ENCODE results near the gene C9orf152.
"Not testable (repeated sequence)": the region's sequence is repeated elsewhere in the genome, so short reads cannot be mapped to it uniquely, and the experiment has no call there.

C9orf152 gene

DNA sequence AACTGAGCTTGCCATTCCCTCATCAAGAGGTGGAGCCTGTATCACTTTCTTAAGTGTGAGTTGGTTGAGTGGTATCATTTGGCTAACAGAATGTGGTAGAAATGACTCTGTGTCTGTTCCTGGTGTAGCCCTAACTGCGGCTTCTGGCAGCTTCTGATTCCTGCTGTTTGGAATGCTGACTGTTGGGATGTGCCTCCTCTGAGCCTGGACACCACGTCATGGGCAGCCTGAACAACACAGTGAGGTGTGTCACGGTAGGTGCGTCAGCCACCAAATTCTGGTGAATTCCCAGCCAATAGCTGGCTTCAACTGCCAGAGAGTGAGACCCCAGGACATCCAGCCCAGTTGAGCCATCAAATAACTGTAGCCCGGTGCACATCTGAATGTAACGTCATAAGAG is 6.1 kb upstream of the C9orf152 start:
- DNase-seq: no peak

- DNase-seq: no peak
Observed at GRCh38 chr9:110213413-110214044, 5.6 kb upstream of the C9orf152 start.

GRCh38 chr9:110207071-110207641 is 803 bp downstream of the C9orf152 start:
- DNase-seq: no peak

GRCh38 chr9:110206389-110206788 is 1.6 kb downstream of the C9orf152 start:
- DNase-seq: no peak

- DNase-seq: not testable (repeated sequence)
Observed at GRCh38 chr9:110205612-110206011, 2.3 kb downstream of the C9orf152 start.

GRCh38 chr9:110202232-110202631 is 5.7 kb downstream of the C9orf152 start:
- DNase-seq: no peak

- no peak for DNase-seq
Observed at GRCh38 chr9:110199643-110200042, 8.3 kb downstream of the C9orf152 start.

- DNase-seq: no peak
Observed at GRCh38 chr9:110198357-110198756, 9.6 kb downstream of the C9orf152 start.

GRCh38 chr9:110197330-110198187 is 10.4 kb downstream of the C9orf152 start:
- DNase-seq: no peak

DNA sequence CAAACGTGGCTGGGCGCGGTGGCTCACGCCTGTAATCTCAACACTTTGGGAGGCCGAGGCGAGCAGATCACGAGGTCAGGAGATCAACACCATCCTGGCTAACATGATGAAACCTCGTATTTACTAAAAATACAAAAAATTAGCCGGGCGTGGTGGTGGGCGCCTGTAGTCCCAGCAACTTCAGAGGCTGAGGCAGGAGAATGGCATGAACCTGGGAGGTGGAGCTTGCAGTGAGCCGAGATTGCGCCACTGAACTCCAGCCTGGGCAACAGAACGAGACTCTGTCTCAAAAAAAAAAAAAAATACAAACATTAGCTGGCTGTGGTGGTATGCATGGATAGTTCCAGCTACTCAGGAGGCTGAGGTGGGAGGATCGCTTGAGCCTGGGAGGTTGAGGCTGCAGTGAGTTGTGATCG is 11.9 kb downstream of the C9orf152 start:
- not testable (repeated sequence) for DNase-seq

- DNase-seq: no peak
Observed at GRCh38 chr9:110192531-110193261, 15.3 kb downstream of the C9orf152 start.

DNA sequence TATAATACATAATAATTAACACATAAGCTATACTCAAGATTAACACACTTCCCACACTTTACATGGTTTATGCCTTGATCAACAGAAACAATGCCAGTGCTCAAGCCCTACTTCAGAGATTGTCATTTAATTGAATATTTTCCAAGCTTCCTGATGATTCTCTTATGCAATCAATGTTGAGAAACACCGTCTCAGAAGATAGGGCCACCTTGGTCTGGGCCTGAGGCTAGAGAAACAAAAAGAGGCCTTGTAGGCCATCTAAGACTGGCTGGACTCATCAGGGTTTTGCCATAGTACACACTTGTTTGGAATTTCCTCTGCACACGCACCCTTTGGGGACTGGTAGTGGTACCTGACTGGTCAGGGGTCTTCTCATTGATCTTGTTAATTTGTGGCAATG is 16.3 kb downstream of the C9orf152 start:
- DNase-seq: no peak

- DNase-seq: no peak
Observed at GRCh38 chr9:110189559-110190320, 18.2 kb downstream of the C9orf152 start.

- DNase-seq: no peak
Observed at GRCh38 chr9:110188991-110189390, 19.0 kb downstream of the C9orf152 start.

DNA sequence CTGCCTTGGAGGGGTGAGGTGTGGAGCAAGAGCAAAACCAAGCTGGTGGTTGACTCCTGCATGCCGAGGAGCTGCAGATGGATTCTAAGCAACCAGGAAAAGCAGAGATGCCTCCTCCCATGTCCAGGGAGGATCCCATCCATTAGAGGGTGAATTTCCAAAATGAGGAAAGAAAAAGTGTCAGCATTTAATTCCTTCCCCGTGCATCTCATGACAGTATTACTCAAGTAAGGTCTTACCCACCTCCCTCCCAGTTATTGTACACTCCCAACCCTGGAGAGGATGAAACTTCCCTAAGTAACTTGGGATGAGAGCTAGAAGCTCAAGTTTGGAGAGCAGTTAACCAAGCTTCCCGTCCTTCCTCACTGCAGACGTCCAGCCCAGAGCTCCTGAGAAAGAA is 19.9 kb downstream of the C9orf152 start:
- no peak for DNase-seq

- no peak for DNase-seq
Observed at GRCh38 chr9:110187126-110187525, 20.8 kb downstream of the C9orf152 start.

GRCh38 chr9:110186254-110186653 is 21.7 kb downstream of the C9orf152 start:
- no peak for DNase-seq

DNA sequence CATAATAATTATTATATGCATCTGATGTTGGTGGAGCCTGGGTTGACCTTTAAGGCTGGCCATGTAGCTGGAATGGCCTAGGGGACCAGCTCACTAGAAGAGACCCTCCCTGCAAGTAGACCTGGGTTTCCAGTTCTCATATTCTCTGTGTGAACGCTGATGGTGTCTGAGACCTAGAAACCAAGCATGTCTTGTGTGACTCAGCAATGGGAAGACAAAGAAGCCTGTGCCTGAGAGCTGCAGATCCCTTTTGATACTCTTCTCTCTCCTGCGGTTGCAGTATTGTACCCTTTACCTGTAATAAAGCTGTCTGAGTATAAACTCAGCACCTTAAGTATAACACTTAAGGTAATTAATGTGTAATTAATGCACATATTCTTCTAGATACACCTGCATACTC is 22.2 kb downstream of the C9orf152 start:
- no peak for DNase-seq

GRCh38 chr9:110183208-110184145 is 24.5 kb downstream of the C9orf152 start:
- DNase-seq: no peak

- no peak for DNase-seq
Observed at GRCh38 chr9:110180511-110181434, 27.2 kb downstream of the C9orf152 start.

All from cerebellar nuclear complex (tissue), 1 donor.